GM19395 (cell line): Measurements from ENCODE around the gene RNF2.

Experiments used
- ATAC-seq: cut with Tn5 transposase; IDR thresholded peaks from one replicate; pipeline ENCODE4 v1.9.1; 2021; ENCODE audit warnings: mild to moderate bottlenecking, moderate library complexity; ENCODE audit not compliant: unreplicated experiment

RNF2 gene

GRCh38 chr1:185091480-185091879 lies 46.1 kb downstream of the RNF2 start:
- no peak for ATAC-seq

DNA sequence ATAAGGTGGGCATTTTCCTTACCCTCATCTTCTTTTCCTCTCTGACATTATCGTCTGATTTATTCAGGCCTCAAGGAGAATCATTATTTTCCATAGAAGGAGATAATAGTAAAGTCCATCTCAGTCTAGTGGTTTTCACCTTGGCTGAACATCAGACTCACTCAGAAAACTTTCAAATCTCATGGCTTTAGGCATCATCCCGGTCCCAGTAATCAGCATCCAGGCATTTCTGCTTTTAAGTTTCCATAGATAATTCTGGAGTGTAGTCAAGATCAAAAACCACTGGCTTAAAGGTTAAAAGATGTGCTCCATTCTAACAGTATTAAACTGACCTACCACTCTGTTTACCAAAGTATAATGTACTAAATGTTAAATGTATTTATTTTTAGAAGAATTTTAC lies 49.4 kb downstream of the RNF2 start:
- no peak for ATAC-seq

DNA sequence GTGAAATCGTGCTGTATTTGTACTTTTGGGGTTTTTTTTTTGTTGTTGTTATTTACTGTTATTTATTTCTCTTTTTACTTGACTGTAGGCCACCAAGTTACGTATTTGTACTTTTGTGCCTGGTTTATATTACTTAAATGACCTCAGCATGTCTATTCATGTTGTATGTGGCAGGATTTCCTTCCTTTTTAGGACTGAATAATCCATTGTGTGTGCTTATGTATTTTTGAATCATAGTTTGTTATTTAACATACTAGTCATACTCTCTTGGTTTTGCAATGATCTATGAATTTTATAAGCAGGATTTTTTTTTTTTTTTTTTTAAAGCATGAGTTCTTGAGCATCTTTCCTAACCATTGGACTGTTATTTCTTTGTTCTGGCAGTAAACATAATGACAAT lies 51.2 kb downstream of the RNF2 start:
- no peak for ATAC-seq

GRCh38 chr1:185104083-185104482 lies 58.7 kb downstream of the RNF2 start:
- no peak for ATAC-seq

DNA sequence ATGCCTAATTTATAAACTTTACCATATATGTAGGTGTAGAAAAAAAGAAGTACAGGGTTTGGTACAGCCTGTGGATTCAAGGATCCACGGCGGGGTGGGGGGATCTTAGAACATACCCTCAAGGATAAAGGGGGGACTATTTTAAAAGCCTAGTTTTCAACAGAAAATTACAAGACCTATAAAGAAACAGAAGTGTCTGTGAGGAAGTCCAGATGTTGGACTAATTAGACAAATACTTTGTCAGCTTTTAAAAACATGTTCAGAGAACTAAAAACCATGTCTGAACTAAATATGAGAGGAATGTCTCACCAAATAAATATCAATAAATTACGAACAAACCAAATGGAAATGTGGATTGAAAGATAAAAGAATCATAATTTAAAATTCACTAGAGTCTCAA lies 59.8 kb downstream of the RNF2 start:
- ATAC-seq = no peak

GRCh38 chr1:185108321-185108720 lies 63.0 kb downstream of the RNF2 start:
- ATAC-seq = no peak

DNA sequence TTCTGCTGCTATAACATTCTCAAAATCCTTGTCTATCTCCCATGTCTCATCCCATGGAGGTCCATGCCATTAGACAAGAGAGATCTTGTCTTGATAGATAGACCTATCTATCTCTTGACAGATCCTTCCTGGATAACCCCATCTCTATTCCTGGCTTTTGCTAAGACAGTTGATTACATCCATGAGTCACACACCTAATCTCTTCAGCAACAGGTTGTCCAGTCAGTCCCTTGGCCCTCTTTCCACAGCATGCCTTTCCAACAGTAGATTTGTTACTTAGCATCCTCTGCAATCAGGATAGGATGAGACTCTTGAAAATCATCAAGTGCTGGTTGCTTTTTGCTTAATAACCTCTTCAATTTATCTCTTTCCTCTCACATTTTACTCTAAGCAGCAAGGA lies 64.8 kb downstream of the RNF2 start:
- no peak for ATAC-seq

DNA sequence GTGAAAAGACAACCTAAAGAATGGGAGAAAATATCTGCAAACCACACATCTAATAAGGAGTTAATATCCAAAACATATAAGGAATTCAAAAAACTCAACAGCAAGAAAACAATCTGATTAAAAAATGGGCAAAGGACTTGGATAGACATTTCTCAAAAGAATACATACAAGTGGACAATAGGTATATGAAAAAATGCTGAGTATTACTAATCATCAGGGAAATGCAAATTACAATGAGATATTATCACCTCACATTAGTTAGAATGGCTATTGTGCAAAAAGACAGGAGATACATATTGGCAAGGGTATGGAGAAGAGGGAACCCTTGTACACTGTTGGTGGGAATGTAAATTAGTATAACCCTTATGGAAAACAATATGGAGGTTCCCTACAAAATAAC lies 66.5 kb downstream of the RNF2 start:
- ATAC-seq = no peak

DNA sequence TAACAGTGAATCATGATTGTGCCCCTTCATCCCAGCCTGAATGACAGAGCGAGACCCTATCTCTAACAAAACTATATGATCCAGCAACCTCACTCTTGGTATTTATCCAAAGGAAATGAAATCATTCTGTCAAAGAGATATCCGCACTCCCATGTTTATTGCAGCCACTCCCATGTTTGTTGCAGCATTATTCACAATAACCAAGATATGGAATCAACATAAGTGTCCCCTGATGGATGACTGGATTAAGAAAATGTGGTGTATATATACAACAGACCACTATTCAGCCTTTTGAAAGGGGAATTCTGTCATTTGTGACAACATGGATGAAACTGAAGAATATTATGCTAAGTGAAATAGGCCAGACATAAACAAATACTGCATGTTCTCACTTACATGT lies 67.0 kb downstream of the RNF2 start:
- no peak for ATAC-seq

- ATAC-seq = no peak
These were observed 84.3 kb downstream of the RNF2 start for GRCh38 chr1:185129708-185130107.

- ATAC-seq = no peak
These were observed 87.2 kb downstream of the RNF2 start for GRCh38 chr1:185132534-185132933.

DNA sequence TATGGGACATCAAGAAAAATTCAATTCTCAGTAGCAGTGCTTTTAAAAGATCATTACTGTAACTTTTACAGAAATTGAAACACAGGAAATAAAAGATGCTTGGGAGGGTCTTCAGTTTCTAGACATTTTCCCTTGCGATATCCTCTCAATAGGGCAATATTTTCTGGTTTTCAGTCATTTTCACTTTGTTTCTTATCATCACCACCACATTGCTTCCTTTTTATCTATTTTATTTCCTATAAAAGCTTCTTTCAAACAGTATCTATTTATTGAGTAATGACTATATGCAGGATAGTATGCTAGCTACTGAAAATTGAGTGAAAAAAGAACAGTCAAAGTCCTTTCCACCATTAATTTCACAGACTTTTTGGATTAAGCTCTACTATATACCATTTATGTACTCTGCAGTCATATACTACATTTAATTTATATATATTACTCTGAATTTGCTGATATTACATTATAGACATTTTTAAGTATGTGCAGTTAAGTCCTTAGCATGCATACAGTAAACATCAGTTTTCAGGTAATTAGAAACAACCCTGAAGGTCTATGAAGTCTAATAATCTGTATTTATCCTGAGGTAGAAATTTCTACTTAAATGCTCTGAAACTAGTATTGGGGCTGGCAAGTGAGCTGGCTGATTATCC lies 92.7 kb downstream of the RNF2 start:
- no peak for ATAC-seq

GRCh38 chr1:185139246-185139645 lies 93.9 kb downstream of the RNF2 start:
- ATAC-seq = no peak

DNA sequence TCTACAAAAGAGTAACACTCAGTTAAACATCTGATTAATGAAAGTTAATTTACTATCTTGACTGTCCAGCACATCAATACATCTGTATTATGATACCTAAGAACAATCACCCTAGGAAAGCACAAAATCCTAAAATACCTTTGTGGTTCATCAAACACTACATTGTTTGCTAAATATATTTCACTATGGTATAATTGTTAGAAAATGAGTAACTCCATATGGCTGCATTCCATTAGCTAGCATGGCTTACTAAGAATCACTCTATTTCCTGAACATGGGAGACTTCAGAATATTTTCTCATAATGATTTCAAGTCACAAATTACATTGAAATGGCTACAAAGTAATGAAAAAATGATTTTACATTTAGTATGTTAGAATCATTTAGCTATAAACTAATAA lies 98.9 kb downstream of the RNF2 start:
- ATAC-seq = no peak

DNA sequence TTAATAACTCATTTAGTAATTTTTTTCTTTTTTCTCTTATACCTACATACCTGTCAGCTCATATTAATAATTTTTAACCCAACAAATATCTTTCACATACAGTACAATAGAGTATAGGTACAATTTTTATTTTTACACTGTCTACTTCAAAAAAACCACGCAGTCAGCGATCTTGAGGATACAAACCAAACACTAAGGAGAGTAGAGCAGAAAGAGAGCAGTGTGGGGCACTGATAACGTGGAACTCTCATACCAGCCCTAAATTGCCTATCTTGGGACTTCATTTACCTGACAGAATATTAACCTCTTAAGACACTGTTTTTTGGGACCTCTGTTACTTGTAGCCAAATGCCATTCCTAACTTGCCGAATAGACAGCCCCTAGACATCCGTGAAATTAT lies 105.9 kb downstream of the RNF2 start:
- no peak for ATAC-seq
